ENCODE data around the gene KATNBL1.

KATNBL1 gene

GRCh38 chr15:34114215-34114614 lies 95.7 kb downstream of the KATNBL1 start:
- DNase-seq = no peak

- no peak for DNase-seq
Observed at GRCh38 chr15:34111488-34111887, 98.4 kb downstream of the KATNBL1 start.

GRCh38 chr15:34109797-34110663 lies 99.9 kb downstream of the KATNBL1 start:
- DNase-seq = no peak

- DNase-seq = no peak
Observed at GRCh38 chr15:34107315-34107714, 102.6 kb downstream of the KATNBL1 start.

- no peak for DNase-seq
Observed at GRCh38 chr15:34106423-34106822, 103.5 kb downstream of the KATNBL1 start.

- DNase-seq = no peak
Observed at GRCh38 chr15:34102175-34102925, 107.5 kb downstream of the KATNBL1 start.

GRCh38 chr15:34101366-34102174 lies 108.3 kb downstream of the KATNBL1 start, which contains the start of the genes EMC7 and PGBD4:
TSS of gene EMC7 (minus strand) at chr15:34101862. CDS start at chr15:34101839, 23 bp downstream.
TSS of gene PGBD4 (plus strand) at chr15:34102083. CDS start at chr15:34102532, 449 bp downstream.
- DNase-seq = peak; percentile 93

- DNase-seq = no peak
Observed at GRCh38 chr15:34099914-34100313, 110.0 kb downstream of the KATNBL1 start.
